Fibroblast of the aortic adventitia (primary cell): ENCODE data around the gene HCN2. TPM values are rescaled to one million over a fixed set of nuclear protein-coding genes. Genes with fewer than 3 reads are reported as not detected.

ENCODE experiments used
- DNase-seq: peaks from one replicate; pipeline ENCODE4 v3.0.0-alpha.2; 2010; ENCODE audit warnings: low read depth
- H3K4me3 ChIP-seq: 2 replicates; pipeline ENCODE4 v1.5.1; 2011; ENCODE audit warnings: low read depth, mild to moderate bottlenecking, control low read depth, low read length, moderate library complexity
- total RNA-seq: library from RNA; depleted of rRNA; stranded (reverse); fragments of >200 nt; gene quantifications from 2 replicates; pipeline ENCODE4 v1.2.3, GENCODE V29; 2012; ENCODE audit warnings: low replicate concordance
- TF ChIP-seq, protein P1 (sequence below): IDR thresholded peaks from 2 replicates; pipeline ENCODE4 v1.5.1; 2011; ENCODE audit warnings: mild to moderate bottlenecking, low read length, control low read depth, inconsistent platforms; ENCODE audit not compliant: insufficient read depth

Gene HCN2
- total RNA-seq, 1 donor, result 0.63 TPM

GRCh38 chr19:661427-662196 is 71.9 kb downstream of the HCN2 start:
- TF ChIP-seq, protein P1, sequence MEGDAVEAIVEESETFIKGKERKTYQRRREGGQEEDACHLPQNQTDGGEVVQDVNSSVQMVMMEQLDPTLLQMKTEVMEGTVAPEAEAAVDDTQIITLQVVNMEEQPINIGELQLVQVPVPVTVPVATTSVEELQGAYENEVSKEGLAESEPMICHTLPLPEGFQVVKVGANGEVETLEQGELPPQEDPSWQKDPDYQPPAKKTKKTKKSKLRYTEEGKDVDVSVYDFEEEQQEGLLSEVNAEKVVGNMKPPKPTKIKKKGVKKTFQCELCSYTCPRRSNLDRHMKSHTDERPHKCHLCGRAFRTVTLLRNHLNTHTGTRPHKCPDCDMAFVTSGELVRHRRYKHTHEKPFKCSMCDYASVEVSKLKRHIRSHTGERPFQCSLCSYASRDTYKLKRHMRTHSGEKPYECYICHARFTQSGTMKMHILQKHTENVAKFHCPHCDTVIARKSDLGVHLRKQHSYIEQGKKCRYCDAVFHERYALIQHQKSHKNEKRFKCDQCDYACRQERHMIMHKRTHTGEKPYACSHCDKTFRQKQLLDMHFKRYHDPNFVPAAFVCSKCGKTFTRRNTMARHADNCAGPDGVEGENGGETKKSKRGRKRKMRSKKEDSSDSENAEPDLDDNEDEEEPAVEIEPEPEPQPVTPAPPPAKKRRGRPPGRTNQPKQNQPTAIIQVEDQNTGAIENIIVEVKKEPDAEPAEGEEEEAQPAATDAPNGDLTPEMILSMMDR, result no peak
- peak overlapping the region; percentile 84 for H3K4me3 ChIP-seq
- DNase-seq, result peak; percentile 18

DNA sequence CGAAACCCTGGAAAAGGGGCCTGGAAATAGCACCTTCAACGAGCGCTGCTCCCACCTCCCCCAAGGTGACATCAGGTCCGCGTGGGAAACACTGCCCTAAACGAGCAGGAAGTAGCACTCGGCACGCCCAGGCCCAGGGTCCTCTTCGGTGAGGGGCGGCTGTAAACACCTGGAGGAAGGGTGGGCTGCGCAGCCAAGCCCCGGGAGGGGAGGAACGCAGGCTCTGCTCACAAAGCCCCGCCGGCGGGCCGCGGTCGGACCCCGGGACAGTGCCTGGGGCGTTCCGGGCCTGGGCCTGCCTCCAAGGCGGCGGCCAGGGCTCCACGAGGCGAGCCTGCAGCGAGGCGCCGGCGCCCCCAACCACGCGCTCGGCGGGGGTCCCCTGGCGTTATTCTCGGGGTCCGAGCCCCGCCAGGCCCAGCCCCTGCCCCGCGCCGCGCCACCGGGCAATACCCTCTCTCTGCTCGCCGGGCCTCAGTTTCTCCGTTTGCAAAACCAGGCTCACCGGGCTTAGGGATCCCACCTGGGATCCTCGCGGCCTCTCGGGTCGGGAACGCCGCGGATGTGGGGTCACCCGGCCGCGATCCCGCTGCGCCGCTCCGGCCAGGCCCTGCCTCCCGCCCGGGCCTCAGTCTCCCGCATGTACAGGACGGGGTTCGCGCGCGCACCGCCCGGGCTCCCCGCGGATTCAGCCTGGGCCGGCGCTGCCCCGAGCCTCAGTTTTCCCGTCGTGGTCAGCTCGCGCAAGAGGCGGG is 72.7 kb downstream of the HCN2 start:
- TF ChIP-seq, protein P1, result no peak
- H3K4me3 ChIP-seq, result peak overlapping the region; percentile 84
- DNase-seq, result peak; percentile 19

DNA sequence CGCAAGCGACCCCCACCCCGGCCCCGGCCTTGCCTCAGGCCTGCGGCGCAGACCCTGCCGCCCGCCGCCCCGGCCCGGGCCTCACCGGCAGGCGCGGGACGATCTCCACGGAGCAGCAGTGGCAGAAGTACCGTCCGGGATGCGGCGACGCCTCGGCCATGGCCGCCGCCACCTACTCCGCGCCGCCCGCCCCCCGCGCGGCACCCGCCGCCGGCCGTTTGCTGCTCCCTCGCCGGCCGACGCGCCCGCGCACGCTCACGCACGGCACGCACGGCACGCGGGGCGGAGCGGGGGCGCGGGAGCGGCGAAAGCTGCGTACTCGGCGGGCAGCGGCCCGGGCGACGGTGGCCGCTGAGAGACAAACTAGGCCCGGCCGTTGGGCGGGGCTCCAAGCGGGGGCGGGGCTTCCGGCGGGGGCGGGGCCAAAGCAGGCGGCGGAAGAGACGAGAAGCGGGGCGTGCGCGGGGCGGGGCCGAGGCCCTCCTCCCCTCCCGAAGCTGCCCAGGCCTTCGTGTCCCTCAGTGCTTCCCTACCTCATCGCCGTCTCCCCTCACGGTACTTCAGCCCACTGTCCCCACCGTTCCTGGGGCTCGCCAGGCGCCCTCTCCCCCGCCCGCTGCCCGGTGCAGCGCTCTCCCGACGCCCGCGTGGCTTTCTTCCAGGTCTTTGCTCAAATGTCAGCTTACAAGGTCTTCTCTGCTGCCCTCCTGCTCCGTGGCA is 73.4 kb downstream of the HCN2 start, which contains the start of gene RNF126:
TSS of gene RNF126 (minus strand) at position 253 of the 720 bp plus-strand sequence. CDS start at position 160, 93 bp downstream.
- H3K4me3 ChIP-seq, result peak within 1 kb of the TSS; percentile 84
- DNase-seq, result peak; percentile 87
- TF ChIP-seq, protein P1, result no peak

- peak overlapping the region; percentile 69 for H3K4me3 ChIP-seq
- TF ChIP-seq, protein P1, result no peak
- DNase-seq, result no peak
Measured at GRCh38 chr19:663682-664117, 74.0 kb downstream of the HCN2 start.

DNA sequence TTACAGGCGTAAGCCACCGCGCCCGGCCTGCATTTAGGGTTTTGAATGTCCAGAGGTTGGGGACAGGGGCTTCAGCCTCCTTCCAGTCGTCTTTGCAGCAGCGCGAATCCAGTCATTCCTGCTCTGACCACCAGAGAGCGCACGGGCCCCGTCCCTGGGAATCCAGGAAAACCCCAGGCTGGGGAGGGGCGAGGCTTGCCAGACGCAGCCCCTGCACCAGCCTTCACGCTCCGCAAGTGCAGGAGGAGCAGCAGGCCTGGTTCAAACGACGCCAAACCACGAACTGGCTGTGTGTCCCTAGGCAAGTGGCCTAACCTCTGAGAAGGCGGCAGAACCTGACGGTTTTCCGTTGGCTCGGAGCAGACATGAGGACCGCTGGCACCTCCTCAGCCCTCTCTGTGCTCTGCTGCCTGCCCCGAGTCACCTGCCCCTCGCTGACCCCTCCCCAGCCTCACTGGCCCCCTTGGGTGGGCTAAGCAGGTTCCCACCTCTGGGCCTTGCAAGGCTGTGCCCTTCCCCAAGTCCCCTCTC is 75.3 kb downstream of the HCN2 start:
- TF ChIP-seq, protein P1, result peak; percentile 94
- DNase-seq, result peak; percentile 75
- peak overlapping the region; percentile 40 for H3K4me3 ChIP-seq

Other genes starting within 250 kb of the HCN2 start
- gene MIER2, start 245.1 kb upstream of the HCN2 start, total RNA-seq, result 4.3 and 13.2 TPM in 2 replicates
- not detected in 2 replicates for gene C2CD4C, start 180.7 kb upstream of the HCN2 start, total RNA-seq
- 0.81 and 3.3 TPM in 2 replicates for gene SHC2, start 128.8 kb upstream of the HCN2 start, total RNA-seq
- 0.16 and 0.18 TPM in 2 replicates for gene MADCAM1, start 93.4 kb upstream of the HCN2 start, total RNA-seq
- 25.2 and 56.4 TPM in 2 replicates for gene TPGS1, start 82.4 kb upstream of the HCN2 start, total RNA-seq
- gene CDC34, start 58.1 kb upstream of the HCN2 start, total RNA-seq, result 31.0 and 65.8 TPM in 2 replicates
- not detected in 2 replicates for gene GZMM, start 45.8 kb upstream of the HCN2 start, total RNA-seq
- gene BSG, start 17.3 kb upstream of the HCN2 start, total RNA-seq, result 151 and 239 TPM in 2 replicates
- gene POLRMT, start 43.7 kb downstream of the HCN2 start, total RNA-seq, result 13.5 and 22.0 TPM in 2 replicates
- 0.27 TPM in 1 of 2 replicates, not detected in the other for gene FGF22, start 50.0 kb downstream of the HCN2 start, total RNA-seq
- 24.5 and 28.9 TPM in 2 replicates for gene RNF126, start 73.3 kb downstream of the HCN2 start, total RNA-seq
- 14.8 and 148 TPM in 2 replicates for gene FSTL3, start 86.5 kb downstream of the HCN2 start, total RNA-seq
- gene PRSS57, start 105.6 kb downstream of the HCN2 start, total RNA-seq, result not detected in 2 replicates
- gene PALM, start 119.1 kb downstream of the HCN2 start, total RNA-seq, result 5.7 and 198 TPM in 2 replicates
- 0.09 TPM in 1 of 2 replicates, not detected in the other for gene MISP, start 161.2 kb downstream of the HCN2 start, total RNA-seq
- 30.9 and 121 TPM in 2 replicates for gene PTBP1, start 207.6 kb downstream of the HCN2 start, total RNA-seq
- 0.18 and 0.33 TPM in 2 replicates for gene PLPPR3, start 232.1 kb downstream of the HCN2 start, total RNA-seq
- gene AZU1, start 238.0 kb downstream of the HCN2 start, total RNA-seq, result not detected in 2 replicates